Measurements from ENCODE around the gene FAM81B.

The FAM81B gene

DNA sequence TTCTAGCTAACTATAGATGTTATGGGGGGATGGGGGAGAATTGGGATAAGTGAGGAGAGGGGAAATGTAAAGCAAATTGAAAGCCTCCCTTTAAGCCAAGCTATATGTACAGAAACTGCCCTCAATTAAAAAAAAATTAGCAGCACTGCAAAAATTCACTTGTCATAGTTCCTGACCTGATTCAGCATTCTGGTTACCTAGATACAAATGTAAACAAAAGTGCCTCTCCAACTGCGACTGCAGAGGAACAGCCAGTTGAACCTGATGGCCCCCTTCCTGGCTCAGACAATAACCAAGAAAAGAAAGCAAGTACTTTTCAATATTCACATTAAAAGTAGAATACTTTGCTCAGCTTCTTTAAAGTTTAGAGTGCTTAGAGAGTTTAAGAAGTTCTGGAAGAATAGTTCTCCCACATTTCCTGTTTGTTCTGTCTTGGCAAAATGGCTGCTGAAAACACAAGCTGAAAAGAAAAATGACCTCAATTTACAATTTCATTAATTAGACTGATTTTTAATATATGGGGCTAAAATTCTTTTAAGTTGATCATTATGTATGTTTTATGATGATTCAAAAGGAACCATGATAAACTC is 1.5 kb downstream of the FAM81B start:
- Histone ChIP-seq H3K4me2 (peak overlapping the region in 1 of 11 experiments; percentile 20; a peak in 2 of 22 replicates), H3K27me3 (no peaks in the 10 kb centered on the region), H3K9ac (no peak overlapping the region), H3K4me3 (no peak overlapping the region), H3K27ac (peak overlapping the region in 2 of 11 experiments; percentile 22 to 55; a peak in 1 of 22 replicates), H4K20me1 (no peaks in the 10 kb centered on the region), H3K4me1 (peaks cover 0 to 6% (median 0%) of the 10 kb centered on the region in 10 experiments; a peak in 3 of 20 replicates), H3K9me3 (replicated peaks in 1 of 11) (peaks cover 0 to 9% (median 0%) of the 10 kb centered on the region in 11 experiments; a peak in 2 of 22 replicates), H3K36me3 (no peaks in the 10 kb centered on the region)
- TF ChIP-seq Cebpa-rat (IDR thresholded peaks at IDR 0.05): no peak

GRCh38 chr5:95393279-95393678 is 2.1 kb downstream of the FAM81B start:
- Histone ChIP-seq H3K4me3 (no peak overlapping the region), H3K4me1 (peaks cover 0 to 6% (median 0%) of the 10 kb centered on the region in 10 experiments; a peak in 3 of 20 replicates), H3K27ac (no peak overlapping the region; a peak in 1 of 22 replicates), H3K36me3 (no peaks in the 10 kb centered on the region), H3K27me3 (no peaks in the 10 kb centered on the region), H3K9ac (no peak overlapping the region), H4K20me1 (no peaks in the 10 kb centered on the region), H3K4me2 (no peak overlapping the region), H3K9me3 (replicated peaks in 1 of 11) (peaks cover 0 to 9% (median 0%) of the 10 kb centered on the region in 11 experiments; a peak in 2 of 22 replicates)
- TF ChIP-seq Cebpa-rat (IDR thresholded peaks at IDR 0.05): no peak

DNA sequence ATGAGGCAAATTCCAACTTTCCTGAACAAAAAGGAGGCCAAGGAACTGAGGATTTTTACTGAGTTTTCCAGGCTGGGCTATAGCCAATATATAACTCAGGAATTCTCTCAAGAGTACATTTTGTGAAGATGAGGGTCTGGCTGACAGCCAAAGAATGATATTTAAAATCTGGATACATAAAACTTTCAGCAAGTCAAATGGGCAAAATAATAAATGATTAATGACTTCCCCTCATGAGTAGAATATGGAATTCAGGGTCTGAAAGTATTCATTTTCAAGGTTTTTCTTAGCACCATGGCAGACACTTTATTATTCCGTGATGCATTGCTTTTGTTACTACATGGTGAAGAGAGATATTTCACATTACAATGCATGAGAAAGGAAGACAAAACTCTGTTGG is 7.8 kb downstream of the FAM81B start:
- H3K36me3 ChIP-seq: no peaks in the 10 kb centered on the region
- no peak overlapping the region for H3K9ac ChIP-seq
- no peaks in the 10 kb centered on the region for H3K9me3 ChIP-seq (replicated peaks in 1 of 11)
- no peak overlapping the region for H3K4me2 ChIP-seq
- no peaks in the 10 kb centered on the region for H3K4me1 ChIP-seq
- H4K20me1 ChIP-seq: no peaks in the 10 kb centered on the region
- no peaks in the 10 kb centered on the region for H3K27me3 ChIP-seq
- no peak for TF ChIP-seq Cebpa-rat (IDR thresholded peaks at IDR 0.05)
- H3K4me3 ChIP-seq: no peak overlapping the region
- H3K27ac ChIP-seq: no peak overlapping the region

- Histone ChIP-seq H3K4me1 (peaks cover 8 to 19% (median 12%) of the 10 kb centered on the region in 10 experiments), H3K9me3 (replicated peaks in 1 of 11) (no peaks in the 10 kb centered on the region), H3K4me2 (no peak overlapping the region), H3K27ac (no peak overlapping the region), H3K36me3 (no peaks in the 10 kb centered on the region), H4K20me1 (no peaks in the 10 kb centered on the region), H3K27me3 (no peaks in the 10 kb centered on the region), H3K9ac (no peak overlapping the region), H3K4me3 (no peak overlapping the region)
- TF ChIP-seq Cebpa-rat (IDR thresholded peaks at IDR 0.05): no peak
Measured at GRCh38 chr5:95401626-95402025, 10.5 kb downstream of the FAM81B start.

DNA sequence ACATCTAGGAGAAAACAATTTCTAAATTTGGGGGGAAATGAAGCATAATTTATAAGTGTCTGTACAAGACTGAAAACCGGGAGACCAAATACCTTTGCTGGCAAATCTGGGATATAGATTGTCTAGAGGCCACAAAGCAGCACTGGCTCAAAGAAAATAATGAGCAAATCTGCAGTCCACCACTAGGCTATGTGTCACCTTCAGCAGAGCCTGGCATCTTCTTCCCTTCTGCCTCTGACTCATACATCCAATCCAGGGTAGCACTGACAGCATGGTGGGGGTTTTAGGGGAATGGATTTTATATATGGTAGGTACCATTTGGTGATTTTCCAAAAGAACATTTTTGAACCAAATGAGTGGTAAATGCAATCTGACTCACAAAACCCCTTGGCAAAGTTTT is 12.8 kb downstream of the FAM81B start:
- Histone ChIP-seq H3K9ac (no peak overlapping the region), H3K36me3 (no peaks in the 10 kb centered on the region), H3K4me1 (peaks cover 13 to 43% (median 28%) of the 10 kb centered on the region in 10 experiments), H3K27ac (no peak overlapping the region), H3K4me3 (no peak overlapping the region), H3K9me3 (replicated peaks in 1 of 11) (no peaks in the 10 kb centered on the region), H3K4me2 (no peak overlapping the region), H4K20me1 (no peaks in the 10 kb centered on the region), H3K27me3 (no peaks in the 10 kb centered on the region)
- no peak for TF ChIP-seq Cebpa-rat (IDR thresholded peaks at IDR 0.05)

DNA sequence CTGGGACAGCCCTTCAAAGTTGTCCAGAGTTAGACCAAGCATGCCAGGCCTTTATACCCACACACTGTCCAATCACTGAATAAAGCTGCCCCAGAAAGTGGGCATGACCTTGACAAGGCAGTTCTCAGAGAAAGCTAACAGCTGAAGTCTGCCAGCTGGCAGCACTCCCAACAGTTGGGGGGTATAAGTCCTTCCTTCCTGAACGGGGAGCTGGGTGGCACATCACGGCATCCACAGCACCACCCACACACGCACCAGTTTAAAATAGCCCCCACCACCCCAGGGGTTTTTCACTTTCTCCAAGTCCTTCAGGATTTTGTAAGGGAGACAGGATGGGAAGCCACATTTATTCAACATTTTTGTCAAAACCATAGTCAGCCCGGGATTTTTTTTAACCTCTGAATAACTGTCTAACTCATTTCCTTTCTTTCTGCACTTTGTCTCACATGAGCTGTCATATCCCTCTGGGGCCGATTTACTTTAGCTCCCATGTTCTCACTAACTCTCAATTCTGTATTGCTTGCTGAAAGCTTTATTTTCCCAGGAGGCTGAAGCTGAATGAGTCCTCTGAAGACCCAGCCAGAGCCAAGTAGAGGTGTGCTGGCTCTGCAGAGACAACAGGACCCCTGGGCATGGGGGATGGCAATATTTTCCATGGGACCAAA is 15.4 kb downstream of the FAM81B start:
- Histone ChIP-seq H3K27me3 (no peaks in the 10 kb centered on the region), H3K4me2 (peak overlapping the region; percentile 44 to 84 (median 75))

GRCh38 chr5:95410279-95410678 is 19.1 kb downstream of the FAM81B start:
- H3K27ac ChIP-seq: no peak overlapping the region
- H4K20me1 ChIP-seq: no peaks in the 10 kb centered on the region
- no peaks in the 10 kb centered on the region for H3K27me3 ChIP-seq
- H3K36me3 ChIP-seq: no peaks in the 10 kb centered on the region
- H3K4me1 ChIP-seq: peaks cover 13 to 43% (median 28%) of the 10 kb centered on the region in 10 experiments
- no peak overlapping the region for H3K4me3 ChIP-seq
- H3K9me3 ChIP-seq (replicated peaks in 1 of 11): no peaks in the 10 kb centered on the region
- no peak for TF ChIP-seq Cebpa-rat (IDR thresholded peaks at IDR 0.05)
- no peak overlapping the region for H3K4me2 ChIP-seq
- no peak overlapping the region for H3K9ac ChIP-seq

More for the DNA sequence above, 15.4 kb downstream of the FAM81B start:
- no peak for TF ChIP-seq Cebpa-rat (IDR thresholded peaks at IDR 0.05)
- Histone ChIP-seq H3K36me3 (no peaks in the 10 kb centered on the region), H4K20me1 (no peaks in the 10 kb centered on the region), H3K9ac (peak overlapping the region in 8 of 11 experiments; percentile 11 to 62 (median 37); a peak in 8 of 22 replicates), H3K4me3 (peak overlapping the region in 7 of 10 experiments; percentile 27 to 50 (median 34); a peak in 9 of 20 replicates), H3K9me3 (replicated peaks in 1 of 11) (no peaks in the 10 kb centered on the region), H3K4me1 (peaks cover 13 to 49% (median 28%) of the 10 kb centered on the region in 10 experiments), H3K27ac (peak overlapping the region in 9 of 11 experiments; percentile 9 to 71 (median 53); a peak in 17 of 22 replicates)

- H3K36me3 ChIP-seq: no peaks in the 10 kb centered on the region
- no peak overlapping the region for H3K4me2 ChIP-seq
- H3K9ac ChIP-seq: no peak overlapping the region
- H3K27ac ChIP-seq: no peak overlapping the region
- H3K4me3 ChIP-seq: no peak overlapping the region
- no peak for TF ChIP-seq Cebpa-rat (IDR thresholded peaks at IDR 0.05)
- no peaks in the 10 kb centered on the region for H3K9me3 ChIP-seq (replicated peaks in 1 of 11)
- no peaks in the 10 kb centered on the region for H4K20me1 ChIP-seq
- no peaks in the 10 kb centered on the region for H3K27me3 ChIP-seq
- H3K4me1 ChIP-seq: peaks cover 6 to 32% (median 18%) of the 10 kb centered on the region in 10 experiments
Measured at GRCh38 chr5:95411474-95411873, 20.3 kb downstream of the FAM81B start.

- H3K4me1 ChIP-seq: peaks cover 0 to 6% (median 0%) of the 10 kb centered on the region in 10 experiments; a peak in 1 of 20 replicates
Measured at GRCh38 chr5:95414451-95414850, 23.3 kb downstream of the FAM81B start.

More at GRCh38 chr5:95414451-95414850, 23.3 kb downstream of the FAM81B start:
- H4K20me1 ChIP-seq: no peaks in the 10 kb centered on the region
- H3K9ac ChIP-seq: no peak overlapping the region
- no peaks in the 10 kb centered on the region for H3K27me3 ChIP-seq
- no peak for TF ChIP-seq Cebpa-rat (IDR thresholded peaks at IDR 0.05)
- no peak overlapping the region for H3K4me3 ChIP-seq
- H3K9me3 ChIP-seq (replicated peaks in 1 of 11): no peaks in the 10 kb centered on the region
- no peak overlapping the region for H3K4me2 ChIP-seq
- H3K36me3 ChIP-seq: no peaks in the 10 kb centered on the region
- no peak overlapping the region for H3K27ac ChIP-seq
